Gastrocnemius medialis (tissue), 4 donors: ENCODE results near the gene ZBTB47.

Experiments used
- CTCF ChIP-seq, 5 experiments: fragments of 450-650 bp in 3 of 5; fragments of 200-600 bp in 2 of 5; sonication (generic) in 2 of 5; IDR thresholded peaks in 4 of 5; conservative IDR thresholded peaks in 1 of 5; 1 replicate in 4 of 5; 2 replicates in 1 of 5; pipeline ENCODE4 v1.5.1; 2016 to 2019; ENCODE audit warnings: antibody characterized with exemption in 5 of 5, mild to moderate bottlenecking in 3 of 5, moderate library complexity in 3 of 5
- POLR2A ChIP-seq, 2 donors: fragments of 450-650 bp; IDR thresholded peaks; one replicate each; pipeline ENCODE4 v1.6.1; 2017; ENCODE audit warnings: antibody characterized with exemption in 2 of 2, mild to moderate bottlenecking in 2 of 2, moderate library complexity in 2 of 2

DNA sequence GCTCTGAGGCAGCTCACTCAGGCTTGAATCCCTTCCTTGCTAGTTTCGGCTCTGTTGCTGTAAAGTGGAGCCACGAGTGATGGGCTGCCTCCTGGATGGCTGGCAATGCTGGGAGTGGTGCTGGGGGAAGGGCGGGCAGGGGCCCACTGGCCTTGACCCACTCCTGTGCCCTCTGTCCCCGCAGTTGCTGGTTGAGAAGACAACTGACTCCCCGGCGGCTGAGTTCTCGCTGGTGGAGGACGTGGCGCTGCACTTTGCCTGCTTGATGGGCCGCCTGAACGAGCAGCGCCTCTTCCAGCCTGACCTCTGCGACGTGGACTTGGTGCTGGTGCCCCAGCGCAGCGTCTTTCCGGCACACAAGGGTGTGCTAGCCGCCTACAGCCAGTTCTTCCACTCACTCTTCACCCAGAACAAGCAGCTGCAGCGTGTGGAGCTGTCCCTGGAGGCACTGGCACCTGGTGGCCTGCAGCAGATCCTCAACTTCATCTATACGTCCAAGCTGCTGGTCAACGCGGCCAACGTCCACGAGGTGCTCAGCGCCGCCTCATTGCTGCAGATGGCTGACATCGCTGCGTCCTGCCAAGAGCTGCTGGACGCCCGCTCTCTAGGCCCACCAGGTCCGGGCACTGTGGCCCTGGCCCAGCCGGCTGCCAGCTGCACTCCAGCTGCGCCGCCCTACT, 4.7 kb downstream of the ZBTB47 start:
- TF ChIP-seq CTCF (IDR thresholded peaks at IDR 0.05 in 4 of 5, conservative IDR thresholded peaks at IDR 0.05 in 1 of 5) = no peak
- TF ChIP-seq POLR2A (IDR thresholded peaks at IDR 0.05) = no peak
